Kidney capillary endothelial cell (primary cell): ENCODE measurements around the gene WDR7.

Experiments
- DNase-seq: peaks from one replicate; pipeline ENCODE4 v3.0.0-alpha.2; 2018; ENCODE audit warnings: low spot score

Gene WDR7

GRCh38 chr18:56937874-56938430 is 286.8 kb downstream of the WDR7 start:
- no peak for DNase-seq

- DNase-seq: no peak
These were observed 294.3 kb downstream of the WDR7 start for GRCh38 chr18:56945171-56946083.

GRCh38 chr18:56947236-56947635 is 296.1 kb downstream of the WDR7 start:
- no peak for DNase-seq

GRCh38 chr18:56952026-56952425 is 300.9 kb downstream of the WDR7 start:
- DNase-seq: no peak

GRCh38 chr18:56953428-56954198 is 302.5 kb downstream of the WDR7 start:
- DNase-seq: no peak

GRCh38 chr18:56955490-56955889 is 304.3 kb downstream of the WDR7 start:
- no peak for DNase-seq

- DNase-seq: no peak
These were observed 308.0 kb downstream of the WDR7 start for GRCh38 chr18:56959120-56959519.

- peak; percentile 13 for DNase-seq
These were observed 311.2 kb downstream of the WDR7 start for GRCh38 chr18:56962322-56962721.

GRCh38 chr18:56967035-56967434 is 315.9 kb downstream of the WDR7 start:
- no peak for DNase-seq

- no peak for DNase-seq
These were observed 322.3 kb downstream of the WDR7 start for GRCh38 chr18:56973487-56973886.

- DNase-seq: no peak
These were observed 323.0 kb downstream of the WDR7 start for GRCh38 chr18:56974141-56974540.

GRCh38 chr18:56975276-56975675 is 324.1 kb downstream of the WDR7 start:
- DNase-seq: no peak

- DNase-seq: no peak
These were observed 326.1 kb downstream of the WDR7 start for GRCh38 chr18:56977309-56977708.

GRCh38 chr18:56977771-56978170 is 326.6 kb downstream of the WDR7 start:
- DNase-seq: no peak

GRCh38 chr18:56980151-56980550 is 329.0 kb downstream of the WDR7 start:
- no peak for DNase-seq

- DNase-seq: no peak
These were observed 331.6 kb downstream of the WDR7 start for GRCh38 chr18:56982766-56983165.

GRCh38 chr18:56983275-56983992 is 332.3 kb downstream of the WDR7 start:
- DNase-seq: no peak

GRCh38 chr18:56984731-56985130 is 333.6 kb downstream of the WDR7 start:
- no peak for DNase-seq

GRCh38 chr18:56986829-56987228 is 335.7 kb downstream of the WDR7 start:
- DNase-seq: no peak

GRCh38 chr18:56987236-56987635 is 336.1 kb downstream of the WDR7 start:
- DNase-seq: no peak

- no peak for DNase-seq
These were observed 336.9 kb downstream of the WDR7 start for GRCh38 chr18:56988022-56988421.

GRCh38 chr18:56990678-56991077 is 339.5 kb downstream of the WDR7 start:
- no peak for DNase-seq
